Measurements from ENCODE around the gene DOCK8.

The DOCK8 gene

GRCh38 chr9:458590-458989, 243.9 kb downstream of the DOCK8 start:
- H3K4me3 ChIP-seq (ENCODE audit: control insufficient read depth, low read depth, low read length) = no peak overlapping the region
- DNase-seq (ENCODE audit: low read depth) = no peak
- TF ChIP-seq CTCF (IDR thresholded peaks at IDR 0.05; ENCODE audit: control insufficient read depth, insufficient read depth, low read depth, low read length, missing control alignments) = no peak

GRCh38 chr9:459491-460444, 245.1 kb downstream of the DOCK8 start:
- no peak overlapping the region for H3K4me3 ChIP-seq (ENCODE audit: control insufficient read depth, low read depth, low read length)
- DNase-seq (ENCODE audit: low read depth) = no peak
- no peak for TF ChIP-seq CTCF (IDR thresholded peaks at IDR 0.05; ENCODE audit: control insufficient read depth, insufficient read depth, low read depth, low read length, missing control alignments)

- TF ChIP-seq CTCF (IDR thresholded peaks at IDR 0.05; ENCODE audit: control insufficient read depth, insufficient read depth, low read depth, low read length, missing control alignments) = no peak
- H3K4me3 ChIP-seq (ENCODE audit: control insufficient read depth, low read depth, low read length) = no peak overlapping the region
- DNase-seq (ENCODE audit: low read depth) = no peak
Observed at GRCh38 chr9:462121-462520, 247.5 kb downstream of the DOCK8 start.

- no peak for DNase-seq (ENCODE audit: low read depth)
- no peak for TF ChIP-seq CTCF (IDR thresholded peaks at IDR 0.05; ENCODE audit: control insufficient read depth, insufficient read depth, low read depth, low read length, missing control alignments)
- H3K4me3 ChIP-seq (ENCODE audit: control insufficient read depth, low read depth, low read length) = no peak overlapping the region
Observed at GRCh38 chr9:462606-463005, 247.9 kb downstream of the DOCK8 start.

GRCh38 chr9:463455-464171, 248.9 kb downstream of the DOCK8 start:
- TF ChIP-seq CTCF (IDR thresholded peaks at IDR 0.05; ENCODE audit: control insufficient read depth, insufficient read depth, low read depth, low read length, missing control alignments) = no peak
- no peak overlapping the region for H3K4me3 ChIP-seq (ENCODE audit: control insufficient read depth, low read depth, low read length)
- no peak for DNase-seq (ENCODE audit: low read depth)

GRCh38 chr9:466747-467146, 252.1 kb downstream of the DOCK8 start:
- DNase-seq (ENCODE audit: low read depth) = no peak
- no peak overlapping the region for H3K4me3 ChIP-seq (ENCODE audit: control insufficient read depth, low read depth, low read length)
- TF ChIP-seq CTCF (IDR thresholded peaks at IDR 0.05; ENCODE audit: control insufficient read depth, insufficient read depth, low read depth, low read length, missing control alignments) = no peak
